Measurements from ENCODE around the gene SLC9A9.

DNA sequence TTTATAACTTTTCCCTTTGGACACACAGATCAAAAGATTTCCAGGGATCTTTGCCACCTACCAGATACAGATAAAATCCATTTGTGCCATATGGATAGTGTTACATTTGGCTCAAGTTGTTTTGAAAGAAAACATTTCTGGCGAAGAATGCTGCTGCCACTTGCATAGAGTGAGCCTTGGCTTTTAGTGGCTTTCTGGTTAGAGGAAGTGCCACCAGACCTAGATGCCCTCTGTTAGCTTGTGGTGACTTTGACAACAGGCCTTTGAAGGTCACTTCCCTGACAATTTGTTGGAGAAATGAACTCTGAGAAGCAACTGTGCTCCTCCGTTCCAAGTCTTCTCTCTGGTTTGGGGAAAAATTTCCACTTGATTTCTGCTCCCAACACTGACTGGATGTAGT lies 570.7 kb downstream of the SLC9A9 start:
- TF ChIP-seq, protein P1, sequence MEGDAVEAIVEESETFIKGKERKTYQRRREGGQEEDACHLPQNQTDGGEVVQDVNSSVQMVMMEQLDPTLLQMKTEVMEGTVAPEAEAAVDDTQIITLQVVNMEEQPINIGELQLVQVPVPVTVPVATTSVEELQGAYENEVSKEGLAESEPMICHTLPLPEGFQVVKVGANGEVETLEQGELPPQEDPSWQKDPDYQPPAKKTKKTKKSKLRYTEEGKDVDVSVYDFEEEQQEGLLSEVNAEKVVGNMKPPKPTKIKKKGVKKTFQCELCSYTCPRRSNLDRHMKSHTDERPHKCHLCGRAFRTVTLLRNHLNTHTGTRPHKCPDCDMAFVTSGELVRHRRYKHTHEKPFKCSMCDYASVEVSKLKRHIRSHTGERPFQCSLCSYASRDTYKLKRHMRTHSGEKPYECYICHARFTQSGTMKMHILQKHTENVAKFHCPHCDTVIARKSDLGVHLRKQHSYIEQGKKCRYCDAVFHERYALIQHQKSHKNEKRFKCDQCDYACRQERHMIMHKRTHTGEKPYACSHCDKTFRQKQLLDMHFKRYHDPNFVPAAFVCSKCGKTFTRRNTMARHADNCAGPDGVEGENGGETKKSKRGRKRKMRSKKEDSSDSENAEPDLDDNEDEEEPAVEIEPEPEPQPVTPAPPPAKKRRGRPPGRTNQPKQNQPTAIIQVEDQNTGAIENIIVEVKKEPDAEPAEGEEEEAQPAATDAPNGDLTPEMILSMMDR (IDR thresholded peaks at IDR 0.05; ENCODE audit: low read depth, low read length): no peak
- no peak for TF ChIP-seq EZH2phosphoT487 (IDR thresholded peaks at IDR 0.05; ENCODE audit: low read depth)
